H9 (cell line): ENCODE data around the gene ANKRD13B. TPM values are rescaled to one million over a fixed set of nuclear protein-coding genes. Genes with fewer than 3 reads are reported as not detected.

Experiments used
- DNase-seq: peaks from one replicate; pipeline ENCODE4 v3.0.0-alpha.2; 2017
- H2AFZ ChIP-seq: one replicate; pipeline ENCODE4 v1.6.1; 2013; ENCODE audit warnings: mild to moderate bottlenecking, low read length, control low read depth, moderate library complexity
- H2AK5ac ChIP-seq: 2 replicates; pipeline ENCODE4 v1.6.1; 2013; ENCODE audit warnings: low read length, control low read depth, mixed read lengths; ENCODE audit not compliant: insufficient read length
- H2BK120ac ChIP-seq: one replicate; pipeline ENCODE4 v1.6.1; 2013; ENCODE audit warnings: low read depth, mild to moderate bottlenecking, low read length, control low read depth, inconsistent platforms; ENCODE audit not compliant: poor library complexity, severe bottlenecking
- H2BK12ac ChIP-seq: 2 replicates; pipeline ENCODE4 v1.6.1; 2013; ENCODE audit warnings: low read length, control low read depth, mixed read lengths, low read depth; ENCODE audit not compliant: insufficient read length
- H2BK15ac ChIP-seq: 2 replicates; pipeline ENCODE4 v1.6.1; 2013; ENCODE audit warnings: low read depth, low read length, control low read depth
- H2BK20ac ChIP-seq: one replicate; pipeline ENCODE4 v1.6.1; 2013; ENCODE audit warnings: low read depth, mild to moderate bottlenecking, low read length, control low read depth, inconsistent platforms; ENCODE audit not compliant: poor library complexity, severe bottlenecking
- H2BK5ac ChIP-seq: 2 replicates; pipeline ENCODE4 v1.6.1; 2013; ENCODE audit warnings: low read length, control low read depth, mixed read lengths; ENCODE audit not compliant: insufficient read length
- H3K14ac ChIP-seq: 2 replicates; pipeline ENCODE4 v1.6.1; 2013; ENCODE audit warnings: low read length, control low read depth; ENCODE audit not compliant: insufficient read depth
- H3K18ac ChIP-seq: 2 replicates; pipeline ENCODE4 v1.6.1; 2013; ENCODE audit warnings: low read depth, mild to moderate bottlenecking, mixed read lengths, low read length, control low read depth; ENCODE audit not compliant: insufficient read length
- H3K23ac ChIP-seq: 2 replicates; pipeline ENCODE4 v1.6.1; 2013; ENCODE audit warnings: low read length, control low read depth, mixed read lengths, low read depth; ENCODE audit not compliant: insufficient read length
- H3K23me2 ChIP-seq: 2 replicates; pipeline ENCODE4 v1.6.1; 2013; ENCODE audit warnings: low read depth, mild to moderate bottlenecking, mixed read lengths, low read length, control low read depth; ENCODE audit not compliant: insufficient read length, poor library complexity, severe bottlenecking
- H3K27ac ChIP-seq: 2 replicates; pipeline ENCODE4 v1.5.1; 2013; ENCODE audit warnings: low read length, control low read depth, mixed read lengths, low read depth; ENCODE audit not compliant: insufficient read length
- H3K27me3 ChIP-seq: 2 replicates; pipeline ENCODE4 v1.6.1; 2013; ENCODE audit warnings: low read length, control low read depth, inconsistent platforms; ENCODE audit not compliant: insufficient read depth
- H3K4ac ChIP-seq: 2 replicates; pipeline ENCODE4 v1.6.1; 2013; ENCODE audit warnings: low read depth, mild to moderate bottlenecking, control low read depth, inconsistent platforms, low read length, moderate library complexity
- H3K4me1 ChIP-seq: 2 replicates; pipeline ENCODE4 v1.6.1; 2013; ENCODE audit warnings: low read length, control low read depth, inconsistent platforms; ENCODE audit not compliant: insufficient read depth
- H3K4me2 ChIP-seq: 2 replicates; pipeline ENCODE4 v1.6.1; 2013; ENCODE audit warnings: low read length, control low read depth, mixed read lengths; ENCODE audit not compliant: insufficient read length, insufficient read depth
- H3K56ac ChIP-seq: 2 replicates; pipeline ENCODE4 v1.6.1; 2013; ENCODE audit warnings: low read depth, mild to moderate bottlenecking, mixed read lengths, low read length, control low read depth; ENCODE audit not compliant: insufficient read length
- H3K79me1 ChIP-seq: 2 replicates; pipeline ENCODE4 v1.6.1; 2013; ENCODE audit warnings: low read depth, mild to moderate bottlenecking, moderate library complexity, low read length, control low read depth, inconsistent platforms; ENCODE audit not compliant: insufficient read depth, poor library complexity, severe bottlenecking
- H3K79me2 ChIP-seq: 2 replicates; pipeline ENCODE4 v1.6.1; 2013; ENCODE audit warnings: low read length, control low read depth, inconsistent platforms; ENCODE audit not compliant: insufficient read depth
- H3K9ac ChIP-seq: 2 replicates; pipeline ENCODE4 v1.6.1; 2013; ENCODE audit warnings: low read length, control low read depth, mixed read lengths; ENCODE audit not compliant: insufficient read length; ENCODE audit errors: extremely low read depth
- H3K9me3 ChIP-seq: one replicate; pipeline ENCODE4 v1.6.1; 2013; ENCODE audit warnings: low read depth, low read length, inconsistent platforms; ENCODE audit not compliant: control insufficient read depth
- H3T11ph ChIP-seq: one replicate; pipeline ENCODE4 v1.6.1; 2013; ENCODE audit warnings: mild to moderate bottlenecking, low read length, control low read depth, inconsistent platforms
- H4K20me1 ChIP-seq: one replicate; pipeline ENCODE4 v1.6.1; 2013; ENCODE audit not compliant: control insufficient read depth, insufficient read length, insufficient read depth
- H4K5ac ChIP-seq: 2 replicates; pipeline ENCODE4 v1.6.1; 2013; ENCODE audit warnings: low read depth, mild to moderate bottlenecking, mixed read lengths, low read length, control low read depth; ENCODE audit not compliant: insufficient read length
- H4K8ac ChIP-seq: replicated peaks from 2 replicates; pipeline ENCODE4 v1.6.1; 2013; ENCODE audit warnings: low read length, control low read depth, mixed read lengths, low read depth; ENCODE audit not compliant: insufficient read length
- H4K91ac ChIP-seq: 2 replicates; pipeline ENCODE4 v1.6.1; 2013; ENCODE audit warnings: low read depth, mild to moderate bottlenecking, moderate library complexity, mixed read lengths, low read length, control low read depth; ENCODE audit not compliant: insufficient read length
- H3K27ac Mint-ChIP-seq, 3 experiments: 2 replicates in 2 of 3; 3 replicates in 1 of 3; pipeline ENCODE4 v1.8.0; 2020 to 2021; ENCODE audit warnings: mixed read lengths in 3 of 3, mild to moderate bottlenecking in 1 of 3, moderate library complexity in 1 of 3
- H3K27me3 Mint-ChIP-seq: 2 replicates; pipeline ENCODE4 v1.8.0; 2021; ENCODE audit warnings: low read depth, mild to moderate bottlenecking, moderate library complexity, mixed read lengths
- H3K36me3 Mint-ChIP-seq, 3 experiments: 2 replicates in 2 of 3; 3 replicates in 1 of 3; pipeline ENCODE4 v1.8.0; 2020 to 2021; ENCODE audit warnings: low read depth in 3 of 3, mixed read lengths in 3 of 3; ENCODE audit not compliant: insufficient read depth in 1 of 3
- H3K4me1 Mint-ChIP-seq, 2 experiments: 2 replicates each; pipeline ENCODE4 v1.8.0; 2020; ENCODE audit warnings: mixed read lengths in 2 of 2
- H3K4me3 Mint-ChIP-seq, 2 experiments: 2 replicates in 1 of 2; 3 replicates in 1 of 2; pipeline ENCODE4 v1.8.0; 2020 to 2021; ENCODE audit warnings: mild to moderate bottlenecking in 2 of 2, mixed read lengths in 2 of 2, moderate library complexity in 1 of 2
- H3K9me3 Mint-ChIP-seq, 2 experiments: 2 replicates in 1 of 2; 3 replicates in 1 of 2; pipeline ENCODE4 v1.8.0; 2020; ENCODE audit warnings: mild to moderate bottlenecking in 2 of 2, mixed read lengths in 2 of 2, moderate library complexity in 1 of 2
- WGBS: extraction: QIAGEN DNeasy Blood & Tissue Kit; methylation state at CpG from one replicate; pipeline ENCODE4 v1.1.7; 2013; ENCODE audit warnings: missing lambda C conversion rate, low lambda C conversion rate, mixed read lengths; ENCODE audit not compliant: insufficient read length; ENCODE audit errors: extremely low coverage; 5-methylcytosine and 5-hydroxymethylcytosine counted together
- total RNA-seq: library from RNA; stranded (reverse); gene quantifications from 2 replicates; pipeline ENCODE4 v1.2.1, GENCODE V29; 2021
- TF ChIP-seq, protein P1 (sequence below): fragments of 200-600 bp; sonication (generic); conservative IDR thresholded peaks from 3 replicates; pipeline ENCODE4 v1.8.0; 2021; ENCODE audit warnings: antibody characterized with exemption, mild to moderate bottlenecking

Gene ANKRD13B
- total RNA-seq, 1 experiment from 2014 or later: 24.2 TPM

DNA sequence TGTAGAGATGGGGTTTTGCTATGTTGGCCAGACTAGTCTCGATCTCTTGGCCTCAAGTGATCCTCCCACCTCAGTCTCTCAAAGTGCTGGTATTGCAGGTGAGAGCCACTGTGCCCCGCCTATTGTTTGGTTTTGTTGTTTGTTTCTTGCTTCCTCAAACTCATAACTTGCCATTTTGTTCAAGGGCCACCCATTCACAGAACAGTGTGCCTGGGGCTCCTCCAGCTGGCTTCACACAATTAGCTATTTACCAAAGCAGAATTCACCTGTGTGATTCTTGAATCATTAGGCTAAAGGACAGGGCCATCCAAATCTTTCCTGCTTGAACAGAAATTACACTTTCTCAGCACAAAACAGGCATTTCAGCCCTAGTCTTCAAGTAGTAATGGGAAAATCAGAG lies 33.3 kb upstream of the ANKRD13B start:
- H2AFZ ChIP-seq: no peak overlapping the region
- H3K27me3 Mint-ChIP-seq: peaks cover 21% of the 10 kb centered on the region
- no peaks in the 10 kb centered on the region for H3K79me1 ChIP-seq
- H2AK5ac ChIP-seq: no peak overlapping the region
- H3K27ac ChIP-seq: no peak overlapping the region
- H4K8ac ChIP-seq: no peak overlapping the region
- no peak overlapping the region for H2BK15ac ChIP-seq
- no peak overlapping the region for H3K56ac ChIP-seq
- no CpG with 5 or more reads among the region's 2 CpGs for WGBS
- H3K4me3 Mint-ChIP-seq: no peak overlapping the region
- no peaks in the 10 kb centered on the region for H3K36me3 Mint-ChIP-seq
- H3K9me3 Mint-ChIP-seq: no peaks in the 10 kb centered on the region
- H3K9me3 ChIP-seq: no peaks in the 10 kb centered on the region
- H3K4ac ChIP-seq: no peak overlapping the region
- H3K9ac ChIP-seq: no peak overlapping the region
- peaks cover under 1% of the 10 kb centered on the region; the same call in 1 of the 2 replicates for H3K27me3 ChIP-seq
- H4K91ac ChIP-seq: no peak overlapping the region
- no peak overlapping the region for H2BK5ac ChIP-seq
- H3K79me2 ChIP-seq: no peaks in the 10 kb centered on the region
- no peak overlapping the region for H3K4me2 ChIP-seq
- H2BK120ac ChIP-seq: no peak overlapping the region
- no peak overlapping the region for H3K18ac ChIP-seq
- H3K27ac Mint-ChIP-seq: no peak overlapping the region
- H3K23me2 ChIP-seq: no peaks in the 10 kb centered on the region
- H3K4me1 ChIP-seq: no peaks in the 10 kb centered on the region
- H2BK12ac ChIP-seq: no peak overlapping the region
- no peaks in the 10 kb centered on the region for H4K20me1 ChIP-seq
- no peak overlapping the region for H3K14ac ChIP-seq
- no peak overlapping the region for H3T11ph ChIP-seq
- TF ChIP-seq, protein P1, sequence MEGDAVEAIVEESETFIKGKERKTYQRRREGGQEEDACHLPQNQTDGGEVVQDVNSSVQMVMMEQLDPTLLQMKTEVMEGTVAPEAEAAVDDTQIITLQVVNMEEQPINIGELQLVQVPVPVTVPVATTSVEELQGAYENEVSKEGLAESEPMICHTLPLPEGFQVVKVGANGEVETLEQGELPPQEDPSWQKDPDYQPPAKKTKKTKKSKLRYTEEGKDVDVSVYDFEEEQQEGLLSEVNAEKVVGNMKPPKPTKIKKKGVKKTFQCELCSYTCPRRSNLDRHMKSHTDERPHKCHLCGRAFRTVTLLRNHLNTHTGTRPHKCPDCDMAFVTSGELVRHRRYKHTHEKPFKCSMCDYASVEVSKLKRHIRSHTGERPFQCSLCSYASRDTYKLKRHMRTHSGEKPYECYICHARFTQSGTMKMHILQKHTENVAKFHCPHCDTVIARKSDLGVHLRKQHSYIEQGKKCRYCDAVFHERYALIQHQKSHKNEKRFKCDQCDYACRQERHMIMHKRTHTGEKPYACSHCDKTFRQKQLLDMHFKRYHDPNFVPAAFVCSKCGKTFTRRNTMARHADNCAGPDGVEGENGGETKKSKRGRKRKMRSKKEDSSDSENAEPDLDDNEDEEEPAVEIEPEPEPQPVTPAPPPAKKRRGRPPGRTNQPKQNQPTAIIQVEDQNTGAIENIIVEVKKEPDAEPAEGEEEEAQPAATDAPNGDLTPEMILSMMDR: no peak
- no peak overlapping the region for H3K23ac ChIP-seq
- no peak overlapping the region for H2BK20ac ChIP-seq
- H4K5ac ChIP-seq: no peak overlapping the region
- DNase-seq: no peak
- no peaks in the 10 kb centered on the region for H3K4me1 Mint-ChIP-seq
